Measurements from ENCODE around the gene AFAP1.

The AFAP1 gene

GRCh38 chr4:7782783-7783182 lies 156.9 kb downstream of the AFAP1 start:
- no peak for DNase-seq (ENCODE audit: low spot score)

- no peak for DNase-seq (ENCODE audit: low spot score)
Measured at GRCh38 chr4:7781993-7782392, 157.7 kb downstream of the AFAP1 start.

GRCh38 chr4:7781366-7781765 lies 158.3 kb downstream of the AFAP1 start:
- peak; percentile 70 for DNase-seq (ENCODE audit: low spot score)

- DNase-seq (ENCODE audit: low spot score): no peak
Measured at GRCh38 chr4:7780751-7781348, 158.8 kb downstream of the AFAP1 start.

GRCh38 chr4:7779432-7779768 lies 160.3 kb downstream of the AFAP1 start:
- DNase-seq (ENCODE audit: low spot score): peak; percentile 8

GRCh38 chr4:7778510-7779431 lies 160.9 kb downstream of the AFAP1 start:
- DNase-seq (ENCODE audit: low spot score): no peak

GRCh38 chr4:7777871-7778509 lies 161.7 kb downstream of the AFAP1 start:
- DNase-seq (ENCODE audit: low spot score): no peak

- no peak for DNase-seq (ENCODE audit: low spot score)
Measured at GRCh38 chr4:7777017-7777710, 162.5 kb downstream of the AFAP1 start.

- DNase-seq (ENCODE audit: low spot score): no peak
Measured at GRCh38 chr4:7775396-7775795, 164.3 kb downstream of the AFAP1 start.

- no peak for DNase-seq (ENCODE audit: low spot score)
Measured at GRCh38 chr4:7774301-7775294, 165.1 kb downstream of the AFAP1 start.

GRCh38 chr4:7773401-7774180 lies 166.1 kb downstream of the AFAP1 start:
- DNase-seq (ENCODE audit: low spot score): no peak

GRCh38 chr4:7772711-7773385 lies 166.8 kb downstream of the AFAP1 start:
- no peak for DNase-seq (ENCODE audit: low spot score)

GRCh38 chr4:7771541-7772507 lies 167.8 kb downstream of the AFAP1 start:
- DNase-seq (ENCODE audit: low spot score): no peak

GRCh38 chr4:7771056-7771455 lies 168.6 kb downstream of the AFAP1 start:
- no peak for DNase-seq (ENCODE audit: low spot score)

- no peak for DNase-seq (ENCODE audit: low spot score)
Measured at GRCh38 chr4:7770224-7771050, 169.2 kb downstream of the AFAP1 start.

- DNase-seq (ENCODE audit: low spot score): no peak
Measured at GRCh38 chr4:7769396-7770223, 170.1 kb downstream of the AFAP1 start.

- no peak for DNase-seq (ENCODE audit: low spot score)
Measured at GRCh38 chr4:7768736-7769135, 170.9 kb downstream of the AFAP1 start.

All from COLO829 (cell line).